GM18858 (cell line): ENCODE data around the gene LRRC4C.

ENCODE experiments used
- ATAC-seq: cut with Tn5 transposase; IDR thresholded peaks from one replicate; pipeline ENCODE4 v1.9.1; 2021; ENCODE audit not compliant: unreplicated experiment

Gene LRRC4C

GRCh38 chr11:41333357-41333756 is 126.1 kb downstream of the LRRC4C start:
- no peak for ATAC-seq

- ATAC-seq = no peak
These were observed 131.1 kb downstream of the LRRC4C start for GRCh38 chr11:41328324-41328723.

GRCh38 chr11:41323446-41323845 is 136.0 kb downstream of the LRRC4C start:
- no peak for ATAC-seq

GRCh38 chr11:41320653-41321052 is 138.8 kb downstream of the LRRC4C start:
- ATAC-seq = no peak

- no peak for ATAC-seq
These were observed 139.2 kb downstream of the LRRC4C start for GRCh38 chr11:41320238-41320637.

DNA sequence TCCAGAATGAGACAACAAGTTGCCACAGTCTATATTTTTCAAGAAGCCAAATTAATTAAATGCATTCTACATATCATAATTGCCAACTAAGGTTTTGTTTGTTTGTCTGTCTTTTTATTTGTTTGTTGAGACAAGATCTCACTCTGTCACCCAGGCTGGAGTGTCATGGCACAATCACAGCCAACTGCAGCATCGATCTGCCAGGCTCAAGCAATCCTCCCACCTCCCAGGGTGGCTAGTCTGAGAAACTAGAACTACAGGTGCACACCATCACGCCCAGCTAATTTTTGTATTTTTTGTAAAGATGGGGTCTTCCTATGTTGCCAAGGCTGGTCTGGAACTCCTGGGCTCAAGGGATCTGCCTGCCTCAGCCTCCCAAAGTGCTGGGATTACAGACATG is 140.0 kb downstream of the LRRC4C start:
- ATAC-seq = no peak

DNA sequence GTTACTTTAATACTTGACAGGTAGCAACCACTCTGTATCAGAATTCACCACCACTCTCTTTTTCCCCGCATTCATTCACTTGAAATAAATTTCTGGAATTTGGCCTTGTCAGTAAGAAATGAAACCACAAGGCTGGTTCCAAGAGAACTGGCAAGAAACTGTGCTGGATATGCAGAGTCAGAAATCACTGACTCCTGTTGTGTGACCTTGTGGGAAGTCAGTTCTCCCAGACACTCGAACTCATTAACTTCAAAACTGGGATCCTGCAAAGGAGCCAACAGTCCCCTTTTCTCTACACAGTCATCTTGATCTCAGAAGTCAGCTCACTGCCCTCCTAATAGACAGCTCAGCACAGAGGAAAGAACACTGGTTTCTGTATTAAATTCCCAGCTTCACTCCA is 142.7 kb downstream of the LRRC4C start:
- ATAC-seq = no peak

DNA sequence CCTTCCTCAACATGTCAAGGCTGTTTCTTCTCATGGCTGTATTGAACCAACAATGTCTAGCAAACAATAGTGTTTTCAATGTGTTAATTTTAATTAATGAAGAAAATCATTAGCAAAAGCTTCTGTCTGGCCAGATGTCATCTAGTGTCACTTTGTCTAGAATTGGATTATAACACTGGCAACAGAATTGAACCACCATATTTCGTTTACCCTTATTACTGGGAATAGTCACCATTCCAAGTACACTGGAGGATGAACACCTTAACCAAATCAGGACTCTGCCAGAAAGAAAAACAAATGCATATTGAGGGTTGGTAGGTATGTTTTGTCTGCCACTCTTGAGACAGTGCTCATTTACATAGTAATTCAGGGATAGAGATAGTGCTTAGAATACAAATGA is 146.2 kb downstream of the LRRC4C start:
- no peak for ATAC-seq

DNA sequence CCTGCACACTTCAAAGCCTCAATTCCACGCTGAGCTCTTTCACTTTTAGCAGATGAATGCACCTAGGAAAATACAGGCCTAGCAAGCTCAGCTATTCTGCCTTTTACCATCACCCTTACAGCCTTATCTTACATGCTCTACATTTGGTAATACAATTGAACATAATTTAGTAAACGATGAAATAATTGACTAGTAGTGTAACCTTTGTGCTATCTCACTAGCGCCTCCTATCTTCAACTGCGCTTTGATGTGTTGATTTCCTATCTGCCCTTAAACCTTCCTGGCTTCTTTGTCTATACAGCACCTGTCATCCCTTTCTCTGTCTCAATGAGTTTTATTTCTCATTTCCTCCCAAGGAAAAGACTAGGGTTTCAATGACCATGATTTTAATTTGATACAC is 149.7 kb downstream of the LRRC4C start:
- no peak for ATAC-seq

DNA sequence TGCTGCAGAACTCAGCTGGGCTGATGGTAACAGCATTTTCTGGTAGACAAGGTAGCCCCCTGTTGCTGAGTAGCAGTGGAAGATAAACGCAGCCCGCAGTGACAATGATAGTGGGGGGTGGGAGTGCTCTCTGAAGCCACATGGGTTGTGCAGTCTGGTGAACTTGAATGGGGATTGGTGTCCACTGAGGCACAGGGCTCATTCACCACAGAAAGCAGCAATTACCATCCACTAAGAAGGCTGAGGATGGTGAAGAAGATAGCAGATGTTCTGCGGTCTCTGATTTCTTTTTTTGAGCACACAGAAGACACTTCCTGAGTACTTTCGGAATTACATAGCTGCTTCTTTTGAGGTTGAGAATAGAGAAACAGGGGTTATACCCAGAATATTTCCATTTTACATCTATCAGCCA is 150.3 kb downstream of the LRRC4C start:
- ATAC-seq = peak; percentile 52

GRCh38 chr11:41308286-41308685 is 151.2 kb downstream of the LRRC4C start:
- ATAC-seq = no peak

- ATAC-seq = no peak
These were observed 152.0 kb downstream of the LRRC4C start for GRCh38 chr11:41307296-41308080.

DNA sequence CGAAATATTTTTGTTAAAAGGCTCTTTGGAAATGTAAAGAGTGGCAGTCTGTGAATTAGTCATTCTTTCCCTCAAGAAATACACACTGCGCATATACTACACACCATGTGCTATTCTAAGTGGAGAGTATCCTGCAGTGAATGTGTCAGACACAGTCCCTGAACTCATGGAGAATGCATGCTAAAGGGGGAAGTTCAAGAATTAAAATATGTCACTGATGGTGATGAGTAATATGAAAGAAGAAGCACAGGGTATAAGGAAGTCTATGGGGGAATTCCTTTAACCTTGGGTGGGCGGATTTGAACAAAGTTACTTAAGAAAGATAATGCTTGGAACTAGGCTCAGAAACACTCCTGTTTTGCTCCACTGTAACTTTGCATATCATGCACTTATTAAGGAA is 153.0 kb downstream of the LRRC4C start:
- no peak for ATAC-seq

GRCh38 chr11:41301023-41301422 is 158.4 kb downstream of the LRRC4C start:
- no peak for ATAC-seq

DNA sequence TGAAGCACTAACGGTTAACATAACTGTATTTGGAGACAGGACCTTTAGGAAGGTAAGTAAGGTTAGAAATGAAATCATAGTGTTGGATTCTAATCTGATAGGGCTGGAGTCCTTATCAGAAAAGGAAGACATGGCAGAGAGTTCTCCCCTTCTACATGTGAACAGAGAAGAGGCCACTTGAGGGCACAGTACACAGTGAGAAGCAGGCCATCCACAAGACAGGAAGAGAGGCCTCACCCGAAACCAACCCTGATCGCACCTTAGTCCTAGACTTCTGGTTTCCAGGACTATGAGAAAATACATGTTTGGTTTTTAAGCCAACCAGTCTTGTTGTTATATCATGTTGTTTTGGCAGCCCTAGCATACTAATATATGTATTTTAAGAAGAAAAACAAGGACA is 170.0 kb downstream of the LRRC4C start:
- no peak for ATAC-seq

DNA sequence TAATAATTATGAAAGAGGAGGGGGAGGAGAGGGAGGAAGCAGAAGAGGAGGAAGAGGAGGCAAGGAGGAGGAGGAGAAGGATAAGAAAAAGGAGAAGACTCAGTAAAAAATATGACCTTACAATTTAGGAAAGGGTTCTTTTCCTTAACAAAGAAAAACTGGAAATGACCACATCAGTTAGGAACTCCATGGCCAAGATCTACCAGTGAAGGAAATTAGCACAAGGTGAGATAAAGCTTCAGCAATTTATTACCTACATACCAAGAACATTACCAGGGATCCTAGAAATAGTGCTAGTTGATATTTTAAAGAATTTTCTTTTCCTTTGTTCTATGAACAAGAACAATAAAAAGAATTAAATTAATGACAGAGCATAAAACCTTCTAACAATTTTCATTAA is 172.7 kb downstream of the LRRC4C start:
- no peak for ATAC-seq

- ATAC-seq = no peak
These were observed 175.1 kb downstream of the LRRC4C start for GRCh38 chr11:41284354-41284753.

- ATAC-seq = no peak
These were observed 176.1 kb downstream of the LRRC4C start for GRCh38 chr11:41283191-41283930.

DNA sequence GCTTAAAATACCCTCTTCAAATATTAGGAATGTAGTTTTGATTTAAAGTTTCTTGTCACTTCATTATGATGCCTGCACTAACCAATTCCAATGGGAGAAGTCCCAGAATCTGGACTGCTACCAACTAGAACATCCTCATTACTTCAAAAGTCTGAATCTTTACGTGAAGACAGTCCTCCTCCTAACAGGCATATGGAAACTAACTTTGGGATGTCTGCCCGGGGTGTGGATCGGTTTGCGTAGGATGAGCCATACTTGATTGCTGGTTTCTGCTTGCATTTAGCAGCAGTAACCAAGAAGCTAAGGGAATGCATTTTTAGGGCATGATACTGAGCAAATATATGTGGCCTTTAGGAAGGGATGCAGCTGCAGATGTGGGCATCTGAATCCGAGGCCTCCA is 177.1 kb downstream of the LRRC4C start:
- no peak for ATAC-seq

DNA sequence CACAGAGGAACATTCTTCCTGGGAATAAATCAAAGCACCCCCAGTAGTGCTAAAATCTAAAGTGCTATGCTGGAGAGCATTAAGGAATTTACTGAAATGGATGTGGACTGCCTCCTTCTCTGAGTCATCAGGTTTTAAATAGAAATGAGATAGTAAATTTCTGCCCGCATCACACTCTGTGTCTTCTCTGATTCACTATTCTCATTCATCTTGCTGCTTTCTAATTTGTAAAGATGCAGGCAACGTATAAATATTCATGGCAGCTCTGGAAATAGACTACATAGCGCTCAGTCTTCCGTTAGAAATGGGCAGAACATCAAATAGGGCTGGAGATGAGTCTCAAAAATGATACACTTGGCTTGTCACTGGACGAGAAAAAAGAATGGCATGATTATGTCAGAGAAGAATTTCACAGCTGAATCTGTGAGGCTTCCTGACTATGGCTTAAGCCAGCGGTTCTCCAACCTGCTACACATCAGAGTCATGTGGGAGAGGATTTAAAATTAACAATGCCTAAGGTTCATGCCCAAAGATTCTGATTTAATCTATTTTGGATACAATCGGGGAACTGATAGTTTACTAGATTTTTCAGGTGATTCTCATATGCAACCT is 178.2 kb downstream of the LRRC4C start:
- ATAC-seq = no peak

DNA sequence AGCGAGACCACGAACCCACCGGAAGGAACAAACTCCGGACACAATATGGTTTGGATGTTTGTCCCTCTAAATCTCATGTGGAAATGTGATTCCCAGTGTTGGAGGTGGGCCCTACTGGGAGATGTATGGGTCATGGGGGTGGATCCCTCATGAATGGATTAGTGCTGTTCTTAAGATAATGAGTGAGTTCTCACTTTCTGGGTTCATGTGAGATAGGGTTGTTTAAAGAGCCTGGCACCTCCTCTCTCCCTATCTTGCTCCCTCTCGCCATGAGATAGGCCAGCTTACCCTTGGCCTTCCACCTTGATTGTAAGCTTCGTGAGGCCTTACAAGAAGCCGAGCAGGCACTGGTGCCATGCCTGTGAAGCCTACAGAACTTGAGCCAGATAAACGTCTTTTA is 184.6 kb downstream of the LRRC4C start:
- ATAC-seq = no peak

DNA sequence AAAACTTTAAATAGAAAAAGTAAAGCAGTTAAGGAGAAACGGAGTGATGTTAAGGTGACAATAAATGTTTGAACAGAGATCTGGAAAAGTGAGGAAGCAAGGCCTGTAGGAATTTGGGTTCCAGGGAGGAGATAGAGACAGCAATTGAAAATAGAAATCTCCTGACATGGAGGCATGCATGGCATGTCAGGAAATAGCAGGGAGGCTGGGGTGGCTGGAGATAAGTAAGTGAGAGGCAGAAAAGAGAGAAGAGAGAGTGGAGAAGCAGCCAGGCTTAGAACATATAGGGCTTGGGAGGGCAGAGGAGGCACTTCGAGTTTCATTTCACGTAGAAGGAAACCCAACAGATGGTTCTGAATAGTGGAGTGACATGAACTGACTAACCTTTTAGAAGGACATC is 185.5 kb downstream of the LRRC4C start:
- ATAC-seq = no peak
